CD4-positive, alpha-beta T cell treated with Interleukin-15 for 4 hours (primary cell): ENCODE data around the gene LIPC.

Source experiments
- DNase-seq: peaks from one replicate; pipeline ENCODE4 v3.0.0-alpha.2; 2020; ENCODE audit warnings: low spot score

The LIPC gene

GRCh38 chr15:58541410-58542087 is 109.8 kb downstream of the LIPC start:
- no peak for DNase-seq

- DNase-seq = no peak
Observed at GRCh38 chr15:58543664-58544335, 112.0 kb downstream of the LIPC start.

DNA sequence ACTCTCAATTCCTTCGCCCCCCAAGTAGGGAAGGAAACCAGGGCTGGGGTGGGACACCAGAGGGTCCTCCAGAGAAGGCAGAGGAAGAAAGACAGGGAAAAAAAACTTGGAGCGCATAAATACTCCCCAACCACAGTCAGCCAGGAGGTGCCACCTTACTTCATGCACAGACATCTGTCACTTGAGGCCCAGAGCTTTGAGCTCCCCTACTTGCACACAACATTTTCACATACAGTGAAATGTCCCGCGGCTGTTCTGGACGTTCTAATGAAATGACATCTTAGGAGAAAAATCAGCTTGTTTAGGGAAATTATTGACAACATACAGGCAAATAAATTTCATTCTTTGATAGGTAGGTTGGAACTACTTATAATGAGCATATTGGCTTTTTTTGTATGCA is 113.0 kb downstream of the LIPC start:
- DNase-seq = no peak

- DNase-seq = peak; percentile 69
Observed at GRCh38 chr15:58545307-58546065, 113.7 kb downstream of the LIPC start.

- no peak for DNase-seq
Observed at GRCh38 chr15:58546066-58546591, 114.3 kb downstream of the LIPC start.

GRCh38 chr15:58546635-58547627 is 115.1 kb downstream of the LIPC start:
- no peak for DNase-seq

- DNase-seq = no peak
Observed at GRCh38 chr15:58547628-58548307, 116.0 kb downstream of the LIPC start.

- no peak for DNase-seq
Observed at GRCh38 chr15:58548308-58549012, 116.7 kb downstream of the LIPC start.

GRCh38 chr15:58549013-58549784 is 117.4 kb downstream of the LIPC start:
- no peak for DNase-seq

GRCh38 chr15:58549785-58550074 is 117.9 kb downstream of the LIPC start:
- no peak for DNase-seq

- no peak for DNase-seq
Observed at GRCh38 chr15:58551084-58551763, 119.4 kb downstream of the LIPC start.

DNA sequence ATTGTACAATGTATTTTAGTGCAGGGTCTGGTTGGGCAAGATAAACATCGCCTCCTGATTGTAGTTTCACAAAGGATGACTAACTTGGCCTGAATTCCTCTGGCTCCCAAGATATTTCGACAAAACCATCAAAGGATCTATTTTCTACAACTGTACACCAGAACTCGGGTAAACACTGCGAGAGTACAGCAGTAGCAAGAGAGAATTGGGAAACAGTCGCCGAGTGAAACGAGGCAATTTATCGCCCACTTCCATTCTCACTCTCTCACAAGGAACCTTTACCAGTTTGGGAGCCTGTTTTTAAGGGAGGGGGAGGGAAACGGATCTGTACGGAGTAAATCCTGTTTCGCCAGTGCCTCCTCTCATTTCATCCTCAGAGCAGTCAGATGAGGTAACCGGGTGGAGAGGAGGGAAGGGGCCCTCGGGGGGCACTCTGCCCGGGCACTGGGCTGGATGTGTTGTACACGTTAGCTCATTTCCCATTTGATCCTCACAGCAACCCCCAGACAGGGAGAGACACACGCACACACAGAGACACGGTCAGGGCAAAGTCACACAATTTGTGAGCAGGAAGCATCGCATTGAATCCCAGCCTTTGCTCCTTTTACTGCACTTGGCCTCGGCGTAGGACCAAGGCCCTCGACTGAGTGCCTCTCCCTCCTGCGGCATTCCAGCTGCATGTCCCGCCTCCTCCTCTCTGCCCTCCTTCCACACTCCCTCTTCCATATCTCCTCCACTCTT is 120.1 kb downstream of the LIPC start:
- DNase-seq = no peak

DNA sequence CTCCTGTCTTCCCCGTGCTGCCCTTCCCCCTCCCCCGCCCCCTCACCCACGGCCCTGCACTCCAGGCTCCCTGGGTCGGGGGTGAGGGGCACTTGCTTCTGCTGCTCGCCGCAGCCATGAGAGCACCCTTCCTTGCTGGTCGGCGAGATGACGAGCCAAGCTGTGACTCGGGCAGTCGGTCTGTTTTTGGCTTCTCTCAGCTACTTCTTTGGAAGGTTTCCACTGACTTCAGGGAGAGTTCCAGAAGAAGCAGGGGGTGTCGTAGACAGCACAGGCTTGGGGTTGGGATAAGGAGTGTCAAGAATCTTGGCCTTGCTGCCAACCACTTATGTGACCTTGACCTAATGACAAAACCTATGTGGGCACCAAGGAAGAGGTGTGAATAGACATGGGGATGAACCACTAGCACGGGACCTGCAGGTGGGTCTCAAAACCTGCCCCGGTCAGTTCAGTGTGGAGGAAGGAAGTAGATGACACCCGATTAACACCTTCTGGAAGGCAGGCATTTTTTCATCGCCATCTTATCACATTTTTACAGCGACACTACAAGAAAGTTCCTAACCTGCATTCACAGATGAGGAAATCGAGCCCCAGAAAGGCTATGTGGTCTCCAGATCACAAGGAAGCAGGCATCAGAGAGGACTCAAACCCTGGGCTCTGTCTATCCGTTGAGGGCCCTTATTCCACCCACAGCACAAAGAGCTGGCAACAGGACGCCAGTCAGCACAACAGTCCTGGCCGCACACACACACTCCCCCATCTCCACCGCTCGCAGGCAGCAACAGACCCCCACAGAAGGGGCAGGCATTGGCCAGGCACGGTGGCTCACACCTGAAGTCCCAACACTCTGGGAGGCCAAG is 120.9 kb downstream of the LIPC start:
- DNase-seq = no peak

DNA sequence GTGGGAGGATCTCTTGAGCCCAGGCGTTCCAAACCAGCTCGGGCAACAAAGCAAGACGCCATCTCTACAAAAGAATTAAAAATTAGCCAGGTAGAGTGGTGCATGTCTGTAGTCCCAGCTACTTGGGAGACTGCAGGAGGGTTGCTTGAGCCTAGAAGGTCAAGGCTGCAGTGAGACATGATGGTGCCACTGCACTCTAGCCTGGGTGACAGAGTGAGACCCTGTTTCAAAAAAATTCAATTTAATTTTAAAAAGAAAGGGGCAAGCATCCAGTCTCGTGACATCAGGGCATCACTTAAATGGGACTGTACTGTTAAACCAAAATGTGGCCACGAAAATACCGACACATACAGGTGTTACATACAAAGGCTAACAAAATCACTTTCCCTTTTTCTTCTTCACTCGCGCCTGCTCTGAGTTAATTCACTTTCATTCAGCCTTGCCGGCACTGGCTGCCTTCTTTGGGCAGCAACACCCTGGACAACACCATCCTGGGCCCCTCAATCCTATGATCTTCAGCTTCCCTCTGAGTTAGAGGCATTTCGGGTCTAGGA is 121.7 kb downstream of the LIPC start:
- DNase-seq = no peak

- DNase-seq = no peak
Observed at GRCh38 chr15:58554758-58555157, 123.0 kb downstream of the LIPC start.

GRCh38 chr15:58555162-58556027 is 123.6 kb downstream of the LIPC start:
- DNase-seq = no peak
